HEK293 (cell line): ENCODE measurements around the gene OPCML.

Experiments used
- CTCF ChIP-seq: fragments of 450-650 bp; formaldehyde crosslinking; IDR thresholded peaks from 2 replicates; pipeline ENCODE4 v1.5.1; 2016; ENCODE audit warnings: missing biosample characterization, missing genetic modification characterization
- ELK4 ChIP-seq: IDR thresholded peaks from 2 replicates; pipeline ENCODE4 v1.6.1; 2011; ENCODE audit warnings: mild to moderate bottlenecking, low read depth, low read length, borderline replicate concordance
- PATZ1 ChIP-seq: fragments of 450-650 bp; formaldehyde crosslinking; IDR thresholded peaks from 2 replicates; pipeline ENCODE4 v1.5.1; 2016; ENCODE audit warnings: missing biosample characterization, missing genetic modification characterization
- REST ChIP-seq: fragments of 450-650 bp; formaldehyde crosslinking; IDR thresholded peaks from 2 replicates; pipeline ENCODE4 v1.5.1; 2016; ENCODE audit warnings: missing biosample characterization, missing genetic modification characterization
- SETDB1 ChIP-seq: IDR thresholded peaks from one replicate; pipeline ENCODE4 v1.6.1; 2017; ENCODE audit warnings: mild to moderate bottlenecking, low read length, moderate library complexity, mixed read lengths; ENCODE audit not compliant: insufficient read length
- ZIC2 ChIP-seq: fragments of 450-650 bp; formaldehyde crosslinking; IDR thresholded peaks from 2 replicates; pipeline ENCODE4 v1.5.1; 2016; ENCODE audit warnings: missing biosample characterization, missing genetic modification characterization
- ZNF530 ChIP-seq: fragments of 450-650 bp; formaldehyde crosslinking; IDR thresholded peaks from 2 replicates; pipeline ENCODE4 v1.5.1; 2016; ENCODE audit warnings: low read depth, missing biosample characterization, missing genetic modification characterization
- ZNF580 ChIP-seq: fragments of 450-650 bp; formaldehyde crosslinking; IDR thresholded peaks from 2 replicates; pipeline ENCODE4 v1.5.1; 2016; ENCODE audit warnings: missing biosample characterization, missing genetic modification characterization
- ZNF792 ChIP-seq: fragments of 450-650 bp; formaldehyde crosslinking; IDR thresholded peaks from 2 replicates; pipeline ENCODE4 v1.5.1; 2016; ENCODE audit warnings: missing biosample characterization, missing genetic modification characterization

DNA sequence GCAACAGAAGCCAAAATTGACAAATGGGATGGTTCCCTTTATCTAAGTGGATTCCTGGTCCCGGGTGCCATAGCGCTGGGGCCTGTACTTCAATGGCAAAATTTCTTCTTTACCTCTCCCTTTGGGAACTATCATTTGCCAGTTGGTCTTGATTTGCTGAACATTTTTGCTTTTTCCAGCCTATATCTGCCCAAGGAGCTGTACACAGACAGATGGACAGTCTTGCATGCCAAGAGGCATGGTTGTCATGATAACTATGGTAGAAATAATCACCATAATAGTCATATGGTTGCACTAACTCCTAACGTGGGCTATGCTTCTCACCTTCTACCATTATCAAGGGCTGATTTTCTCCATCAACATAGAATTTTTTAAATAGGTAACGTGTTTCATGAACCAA, 1030.9 kb downstream of the OPCML start:
- no peak for TF ChIP-seq REST (tag by site-specific recombination)
- TF ChIP-seq ZNF530 (tag by site-specific recombination), result no peak
- TF ChIP-seq ELK4, result no peak
- no peak for TF ChIP-seq CTCF (tag by site-specific recombination)
- no peak for TF ChIP-seq ZNF580 (tag by site-specific recombination)
- no peak for TF ChIP-seq SETDB1
- no peak for TF ChIP-seq PATZ1 (tag by site-specific recombination)
- TF ChIP-seq ZIC2 (tag by site-specific recombination), result no peak
- no peak for TF ChIP-seq ZNF792 (tag by site-specific recombination)
